ENCODE data around the gene CTNNA3. TPM values are rescaled to one million over a fixed set of nuclear protein-coding genes. Genes with fewer than 3 reads are reported as not detected.

Gene CTNNA3
- total RNA-seq, 1 donor from 2014 or later: 0.46 TPM

- no peak for TF ChIP-seq CTCF (conservative IDR thresholded peaks at IDR 0.05; ENCODE audit: low read depth, low read length)
- H3K4me3 ChIP-seq (ENCODE audit: low read depth, low read length): no peak overlapping the region
- no peak for DNase-seq (ENCODE audit: low read depth)
These were observed 1797.9 kb downstream of the CTNNA3 start for GRCh38 chr10:65898055-65898454.

DNA sequence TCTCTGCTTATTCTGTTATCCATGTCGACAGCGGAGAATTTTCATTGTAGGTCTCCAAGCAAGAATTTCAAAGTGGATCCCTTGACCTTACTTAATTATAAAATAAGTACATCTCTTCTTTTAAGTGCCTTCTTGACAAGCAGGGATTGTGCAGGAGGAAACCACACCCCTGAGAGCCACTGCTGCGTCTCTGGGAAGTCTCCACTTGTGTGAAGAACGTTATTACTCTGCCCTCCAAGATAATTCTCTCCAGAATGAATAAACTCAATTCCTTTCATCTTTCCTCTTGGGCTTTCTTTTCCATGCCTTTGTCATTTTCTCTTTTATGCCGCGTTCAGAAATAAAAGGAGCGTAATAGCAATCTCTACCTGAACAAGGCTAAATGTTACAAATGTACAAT is 1801.0 kb downstream of the CTNNA3 start:
- no peak overlapping the region for H3K4me3 ChIP-seq (ENCODE audit: low read depth, low read length)
- TF ChIP-seq CTCF (conservative IDR thresholded peaks at IDR 0.05; ENCODE audit: low read depth, low read length): no peak
- DNase-seq (ENCODE audit: low read depth): no peak

DNA sequence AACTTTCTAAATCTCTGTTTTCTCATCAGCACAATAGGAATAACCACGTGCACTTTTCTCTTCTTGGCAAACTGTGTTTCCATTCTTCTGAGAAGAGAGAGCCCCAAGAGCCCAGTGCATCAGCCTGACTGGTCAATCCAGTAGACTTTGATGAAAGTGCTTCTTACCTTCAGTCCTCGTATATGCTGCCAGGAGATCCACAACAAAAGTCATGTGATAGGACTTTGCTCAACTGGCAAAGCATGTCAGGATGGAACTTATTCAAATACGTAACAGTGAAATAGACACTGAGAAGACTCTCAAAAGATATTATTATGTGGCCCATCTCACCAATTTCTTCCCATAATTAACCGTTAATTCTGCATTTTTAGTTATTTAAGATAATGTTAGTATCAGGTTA is 1801.6 kb downstream of the CTNNA3 start:
- no peak for TF ChIP-seq CTCF (conservative IDR thresholded peaks at IDR 0.05; ENCODE audit: low read depth, low read length)
- DNase-seq (ENCODE audit: low read depth): no peak
- H3K4me3 ChIP-seq (ENCODE audit: low read depth, low read length): no peak overlapping the region

DNA sequence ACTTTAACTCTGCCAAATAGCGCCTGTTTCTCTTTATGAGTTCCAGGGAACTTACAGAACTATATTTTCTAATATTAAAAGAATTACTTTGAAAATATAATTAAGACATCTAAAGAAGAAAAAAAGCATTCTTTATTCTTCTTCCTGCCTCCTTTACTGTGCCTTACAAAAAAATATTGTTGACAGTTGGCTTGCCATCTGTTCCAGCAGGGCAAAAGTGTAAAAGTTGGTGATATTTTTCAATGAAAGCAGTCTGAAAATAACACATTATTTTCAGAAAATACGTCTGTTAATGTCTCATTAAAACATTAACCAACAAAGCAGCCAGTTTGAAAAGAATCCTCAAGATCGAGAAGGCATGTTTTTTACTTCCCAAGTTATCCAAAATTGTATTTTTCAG is 1802.3 kb downstream of the CTNNA3 start:
- no peak for TF ChIP-seq CTCF (conservative IDR thresholded peaks at IDR 0.05; ENCODE audit: low read depth, low read length)
- no peak for DNase-seq (ENCODE audit: low read depth)
- no peak overlapping the region for H3K4me3 ChIP-seq (ENCODE audit: low read depth, low read length)

DNA sequence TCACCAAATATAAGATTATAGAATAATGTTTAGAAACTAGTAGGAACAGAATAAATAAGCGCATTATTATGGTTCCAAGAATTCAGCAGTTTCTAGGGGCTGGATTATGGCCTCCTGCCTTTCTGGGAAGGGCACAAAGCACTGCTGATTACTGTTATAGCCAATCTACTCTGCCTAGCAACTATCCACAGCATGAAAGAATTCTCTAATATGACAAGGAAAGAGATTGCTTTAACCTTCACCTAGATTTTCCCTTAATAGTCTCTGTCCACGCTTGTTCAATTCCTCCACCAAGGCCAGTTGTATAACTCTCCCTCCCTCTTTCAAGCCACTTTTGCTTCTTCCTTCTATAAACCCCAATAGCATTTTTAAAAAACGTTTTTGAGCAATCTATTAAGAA is 1803.7 kb downstream of the CTNNA3 start:
- DNase-seq (ENCODE audit: low read depth): no peak
- no peak for TF ChIP-seq CTCF (conservative IDR thresholded peaks at IDR 0.05; ENCODE audit: low read depth, low read length)
- no peak overlapping the region for H3K4me3 ChIP-seq (ENCODE audit: low read depth, low read length)

DNA sequence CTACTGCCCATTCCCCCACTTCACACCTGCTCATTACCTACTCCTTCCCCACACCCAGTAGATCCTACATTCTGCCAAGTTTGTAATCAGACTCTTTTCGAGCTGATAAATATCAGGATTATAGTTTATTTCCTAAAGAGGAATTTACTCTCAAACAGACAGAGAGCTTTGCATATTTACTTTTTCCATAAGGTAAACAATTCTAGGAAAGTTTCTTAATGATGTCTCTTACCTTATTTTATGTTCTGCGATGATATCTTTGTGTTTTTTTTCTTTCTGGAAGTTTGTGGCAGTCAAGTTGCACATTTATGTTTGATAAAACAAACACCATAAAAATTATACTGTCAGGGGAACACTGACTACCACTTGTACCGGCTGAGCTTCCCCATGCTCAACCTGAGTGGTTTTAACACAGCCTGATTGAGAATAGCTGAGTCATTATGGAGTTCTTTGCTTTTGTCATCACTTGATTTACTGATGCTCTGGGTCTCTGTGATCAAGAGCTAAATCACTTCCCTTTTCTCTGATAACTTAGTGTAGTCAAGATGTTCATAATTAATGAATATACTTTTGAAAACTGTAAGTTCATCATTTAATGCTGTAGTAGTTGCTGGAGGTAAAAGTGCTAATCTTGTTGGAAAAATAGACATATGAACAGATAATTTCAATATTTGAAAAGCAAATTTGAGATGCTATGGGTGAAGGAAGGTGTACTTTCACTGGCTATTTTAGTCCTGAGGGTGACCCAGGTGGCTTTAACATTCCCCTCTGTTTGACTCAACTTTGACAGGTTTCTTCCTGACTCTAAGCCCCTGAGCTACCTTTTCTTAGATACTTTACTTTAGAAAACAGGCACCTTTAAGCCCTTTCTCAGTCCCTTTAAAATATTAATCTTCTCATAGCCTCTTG is 1804.7 kb downstream of the CTNNA3 start:
- TF ChIP-seq CTCF (conservative IDR thresholded peaks at IDR 0.05; ENCODE audit: low read depth, low read length): no peak
- H3K4me3 ChIP-seq (ENCODE audit: low read depth, low read length): no peak overlapping the region
- no peak for DNase-seq (ENCODE audit: low read depth)

- no peak for TF ChIP-seq CTCF (conservative IDR thresholded peaks at IDR 0.05; ENCODE audit: low read depth, low read length)
These were observed 1831.5 kb downstream of the CTNNA3 start for GRCh38 chr10:65864529-65864928.

More at GRCh38 chr10:65864529-65864928, 1831.5 kb downstream of the CTNNA3 start:
- H3K4me3 ChIP-seq (ENCODE audit: low read depth, low read length): no peak overlapping the region
- DNase-seq (ENCODE audit: low read depth): no peak
